Measurements from ENCODE around the gene ALOX15. TPM values are rescaled to one million over a fixed set of nuclear protein-coding genes. Genes with fewer than 3 reads are reported as not detected.

ALOX15 gene
- total and polyA plus RNA-seq, 10 of the 15 experiments (the other 5 are each of a cell fraction or from before 2014, with no cell fraction given), result 0.05 to 1.0 (median 0.24) TPM

- no peaks in the 10 kb centered on the region; the same call in 2 of the 3 replicates for H3K9me3 ChIP-seq (replicated peaks; ENCODE audit: control insufficient read depth, insufficient read depth, low read length)
- H3K27ac ChIP-seq (ENCODE audit: control insufficient read depth, insufficient read depth), result no peak within 1 kb of the TSS
- 4% methylated on average over 68 of the region's 100 CpGs for WGBS (ENCODE audit: insufficient coverage, insufficient replicate concordance, low lambda C conversion rate, missing lambda C conversion rate)
- peak within 1 kb of the TSS; percentile 17; the same call in 1 of the 2 replicates for H3K4me2 ChIP-seq (ENCODE audit: control insufficient read depth, insufficient read depth)
- BruUV-seq (replicated peaks), result no TSS peak
- in situ Hi-C loops (cut with MboI) (no loop called here), intact Hi-C loops (cut with micrococcal nuclease; ENCODE audit: unreplicated experiment) (no loop called here)
- RAD21 ChIA-PET (ENCODE audit: unreplicated experiment), result no interaction called here
- SMC1A ChIA-PET (ENCODE audit: uncharacterized antibody, unreplicated experiment), result no interaction called here
- CTCF ChIA-PET, result no interaction called here
- no peak within 1 kb of the TSS for H2AFZ ChIP-seq (ENCODE audit: control insufficient read depth, low read depth, low read length)
- H3K4me3 ChIP-seq, result no peak within 1 kb of the TSS
- TF ChIP-seq, protein P1, sequence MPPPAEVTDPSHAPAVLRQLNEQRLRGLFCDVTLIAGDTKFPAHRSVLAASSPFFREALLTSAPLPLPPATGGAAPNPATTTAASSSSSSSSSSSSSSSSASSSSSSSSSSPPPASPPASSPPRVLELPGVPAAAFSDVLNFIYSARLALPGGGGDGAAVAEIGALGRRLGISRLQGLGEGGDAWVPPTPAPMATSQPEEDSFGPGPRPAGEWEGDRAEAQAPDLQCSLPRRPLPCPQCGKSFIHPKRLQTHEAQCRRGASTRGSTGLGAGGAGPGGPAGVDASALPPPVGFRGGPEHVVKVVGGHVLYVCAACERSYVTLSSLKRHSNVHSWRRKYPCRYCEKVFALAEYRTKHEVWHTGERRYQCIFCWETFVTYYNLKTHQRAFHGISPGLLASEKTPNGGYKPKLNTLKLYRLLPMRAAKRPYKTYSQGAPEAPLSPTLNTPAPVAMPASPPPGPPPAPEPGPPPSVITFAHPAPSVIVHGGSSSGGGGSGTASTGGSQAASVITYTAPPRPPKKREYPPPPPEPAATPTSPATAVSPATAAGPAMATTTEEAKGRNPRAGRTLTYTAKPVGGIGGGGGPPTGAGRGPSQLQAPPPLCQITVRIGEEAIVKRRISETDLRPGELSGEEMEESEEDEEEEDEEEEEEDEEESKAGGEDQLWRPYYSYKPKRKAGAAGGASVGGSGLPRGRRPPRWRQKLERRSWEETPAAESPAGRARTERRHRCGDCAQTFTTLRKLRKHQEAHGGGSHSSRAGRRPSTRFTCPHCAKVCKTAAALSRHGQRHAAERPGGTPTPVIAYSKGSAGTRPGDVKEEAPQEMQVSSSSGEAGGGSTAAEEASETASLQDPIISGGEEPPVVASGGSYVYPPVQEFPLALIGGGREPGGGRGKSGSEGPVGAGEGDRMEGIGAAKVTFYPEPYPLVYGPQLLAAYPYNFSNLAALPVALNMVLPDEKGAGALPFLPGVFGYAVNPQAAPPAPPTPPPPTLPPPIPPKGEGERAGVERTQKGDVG (CRISPR knock-in tag; IDR thresholded peaks at IDR 0.05), result no peak
- TF ChIP-seq SUZ12 (IDR thresholded peaks at IDR 0.05; ENCODE audit: unreplicated experiment) (peak; percentile 88), HCFC1 (IDR thresholded peaks at IDR 0.05; ENCODE audit: low read length) (no peak), HDAC6 (IDR thresholded peaks at IDR 0.05; ENCODE audit: unreplicated experiment) (peak; percentile 92)
- no peaks in the 10 kb centered on the region for H3K4me1 ChIP-seq (ENCODE audit: control insufficient read depth, insufficient read depth, low read length)
- no peak; the same call in 2 of the 3 replicates for ATAC-seq
- no peaks in the 10 kb centered on the region for H3K79me2 ChIP-seq (ENCODE audit: control insufficient read depth, insufficient read depth, low read length)
- FAIRE-seq, result no peak
- no peak within 1 kb of the TSS for H3K9ac ChIP-seq (ENCODE audit: control insufficient read depth, insufficient read depth, low read length)
- POLR2A ChIA-PET, result no interaction called here
- no peaks in the 10 kb centered on the region; the same call in none of the 2 replicates for H4K20me1 ChIP-seq (ENCODE audit: control insufficient read depth, insufficient read depth)
- peaks cover 8% of the 10 kb centered on the region in 2 experiments for H3K27me3 ChIP-seq (replicated peaks in 1 of 2; ENCODE audit: control insufficient read depth in 2 of 2, insufficient read depth in 2 of 2, low read length in 1 of 2)
- H3K36me3 ChIP-seq (ENCODE audit: control insufficient read depth in 2 of 2, insufficient read depth in 2 of 2, low read length in 1 of 2), result no peaks in the 10 kb centered on the region
- no peak for DNase-seq (ENCODE audit: low read depth, low spot score)
Observed at GRCh38 chr17:4584101-4584916, 57.2 kb downstream of the ALOX15 start, which contains the start of gene SMTNL2. Gene SMTNL2, plus strand, starts transcription at chr17:4584529. Its CDS starts 77 bp downstream, at chr17:4584606.
